ENCODE measurements around the gene ANKRD28.

Gene ANKRD28

GRCh38 chr3:15722877-15723623 is 74.7 kb downstream of the ANKRD28 start:
- no peak for DNase-seq (ENCODE audit: low read depth)

GRCh38 chr3:15716178-15716577 is 81.6 kb downstream of the ANKRD28 start:
- no peak for DNase-seq (ENCODE audit: low read depth)

- no peak for DNase-seq (ENCODE audit: low read depth)
Measured at GRCh38 chr3:15714448-15714847, 83.3 kb downstream of the ANKRD28 start.

- DNase-seq (ENCODE audit: low read depth): no peak
Measured at GRCh38 chr3:15713364-15713763, 84.4 kb downstream of the ANKRD28 start.

GRCh38 chr3:15711281-15711680 is 86.5 kb downstream of the ANKRD28 start:
- DNase-seq (ENCODE audit: low read depth): no peak

- no peak for DNase-seq (ENCODE audit: low read depth)
Measured at GRCh38 chr3:15708882-15709677, 88.7 kb downstream of the ANKRD28 start.

GRCh38 chr3:15707779-15708178 is 90.0 kb downstream of the ANKRD28 start:
- DNase-seq (ENCODE audit: low read depth): no peak

GRCh38 chr3:15703346-15703745 is 94.4 kb downstream of the ANKRD28 start:
- no peak for DNase-seq (ENCODE audit: low read depth)

- no peak for DNase-seq (ENCODE audit: low read depth)
Measured at GRCh38 chr3:15694628-15695027, 103.2 kb downstream of the ANKRD28 start.

- DNase-seq (ENCODE audit: low read depth): no peak
Measured at GRCh38 chr3:15693355-15693754, 104.4 kb downstream of the ANKRD28 start.

GRCh38 chr3:15690748-15691147 is 107.0 kb downstream of the ANKRD28 start:
- no peak for DNase-seq (ENCODE audit: low read depth)

- DNase-seq (ENCODE audit: low read depth): no peak
Measured at GRCh38 chr3:15690230-15690629, 107.5 kb downstream of the ANKRD28 start.

GRCh38 chr3:15685927-15686326 is 111.9 kb downstream of the ANKRD28 start:
- DNase-seq (ENCODE audit: low read depth): no peak

- no peak for DNase-seq (ENCODE audit: low read depth)
Measured at GRCh38 chr3:15683253-15683652, 114.5 kb downstream of the ANKRD28 start.

- DNase-seq (ENCODE audit: low read depth): peak; percentile 35
Measured at GRCh38 chr3:15682561-15683185, 115.1 kb downstream of the ANKRD28 start.

- no peak for DNase-seq (ENCODE audit: low read depth)
Measured at GRCh38 chr3:15681668-15682067, 116.1 kb downstream of the ANKRD28 start.

GRCh38 chr3:15679306-15679705 is 118.5 kb downstream of the ANKRD28 start:
- no peak for DNase-seq (ENCODE audit: low read depth)

GRCh38 chr3:15676259-15676658 is 121.5 kb downstream of the ANKRD28 start:
- no peak for DNase-seq (ENCODE audit: low read depth)

GRCh38 chr3:15673536-15673935 is 124.2 kb downstream of the ANKRD28 start:
- DNase-seq (ENCODE audit: low read depth): no peak

GRCh38 chr3:15667484-15667883 is 130.3 kb downstream of the ANKRD28 start:
- no peak for DNase-seq (ENCODE audit: low read depth)

GRCh38 chr3:15666277-15666676 is 131.5 kb downstream of the ANKRD28 start:
- no peak for DNase-seq (ENCODE audit: low read depth)

- DNase-seq (ENCODE audit: low read depth): no peak
Measured at GRCh38 chr3:15665510-15666150, 132.1 kb downstream of the ANKRD28 start.

Data from fibroblast of the conjunctiva (primary cell).